Retina (tissue), 1 donor: ENCODE data around the gene SLC47A2.

Experiments
- DNase-seq: peaks from one replicate; pipeline ENCODE4 v3.0.0-alpha.2; 2016

SLC47A2 gene

GRCh38 chr17:19747159-19747719, 30.9 kb upstream of the SLC47A2 start:
- DNase-seq = no peak

- no peak for DNase-seq
These were observed 30.1 kb upstream of the SLC47A2 start for GRCh38 chr17:19746517-19746916.

GRCh38 chr17:19744922-19745757, 28.8 kb upstream of the SLC47A2 start:
- peak; percentile 97 for DNase-seq

- peak; percentile 46 for DNase-seq
These were observed 28.1 kb upstream of the SLC47A2 start for GRCh38 chr17:19744492-19744891.

- no peak for DNase-seq
These were observed 27.0 kb upstream of the SLC47A2 start for GRCh38 chr17:19743101-19744100.

GRCh38 chr17:19742495-19742894, 26.1 kb upstream of the SLC47A2 start:
- DNase-seq = no peak

GRCh38 chr17:19741832-19742457, 25.6 kb upstream of the SLC47A2 start:
- no peak for DNase-seq

GRCh38 chr17:19740933-19741332, 24.5 kb upstream of the SLC47A2 start:
- no peak for DNase-seq

GRCh38 chr17:19739241-19740201, 23.1 kb upstream of the SLC47A2 start:
- no peak for DNase-seq

- no peak for DNase-seq
These were observed 22.4 kb upstream of the SLC47A2 start for GRCh38 chr17:19738757-19739156.

- no peak for DNase-seq
These were observed 21.7 kb upstream of the SLC47A2 start for GRCh38 chr17:19738073-19738449.

- DNase-seq = no peak
These were observed 21.1 kb upstream of the SLC47A2 start for GRCh38 chr17:19737305-19738072.

GRCh38 chr17:19736071-19736470, 19.7 kb upstream of the SLC47A2 start:
- DNase-seq = no peak

GRCh38 chr17:19733953-19734526, 17.7 kb upstream of the SLC47A2 start:
- no peak for DNase-seq

GRCh38 chr17:19731626-19732025, 15.2 kb upstream of the SLC47A2 start:
- DNase-seq = no peak

GRCh38 chr17:19730843-19731242, 14.5 kb upstream of the SLC47A2 start:
- no peak for DNase-seq

- DNase-seq = no peak
These were observed 13.5 kb upstream of the SLC47A2 start for GRCh38 chr17:19729900-19730299.

- peak; percentile 51 for DNase-seq
These were observed 11.7 kb upstream of the SLC47A2 start for GRCh38 chr17:19728084-19728495.

GRCh38 chr17:19727501-19728078, 11.2 kb upstream of the SLC47A2 start:
- no peak for DNase-seq
